Activated CD4-positive, alpha-beta memory T cell treated with anti-CD3 and anti-CD28 coated beads for 36 hours (primary cell): ENCODE data around the gene XIRP2. TPM values are rescaled to one million over a fixed set of nuclear protein-coding genes. Genes with fewer than 3 reads are reported as not detected.
"Not testable (repeated sequence)": the region's sequence is repeated elsewhere in the genome, so short reads cannot be mapped to it uniquely, and the experiment has no call there.

Experiments used
- CTCF ChIA-PET: fragments of 350-600 bp; sonication (Branson Sonifier 250); formaldehyde crosslinking; loops from one replicate; lab custom pipeline; 2021; ENCODE audit warnings: antibody characterized with exemption, inconsistent platforms; lab: Charles Lee
- POLR2A ChIA-PET: fragments of 350-600 bp; sonication (Branson Sonifier 250); formaldehyde crosslinking; loops from one replicate; lab custom pipeline; 2021; ENCODE audit warnings: antibody characterized with exemption; lab: Charles Lee
- DNase-seq: peaks from one replicate; pipeline ENCODE4 v3.0.0-alpha.2; 2020
- H3K27ac Mint-ChIP-seq: one replicate; pipeline ENCODE4 v1.8.0; 2021; ENCODE audit warnings: mixed read lengths
- H3K27me3 Mint-ChIP-seq: one replicate; pipeline ENCODE4 v1.8.0; 2021; ENCODE audit warnings: mixed read lengths
- H3K36me3 Mint-ChIP-seq: one replicate; pipeline ENCODE4 v1.8.0; 2021; ENCODE audit warnings: mixed read lengths
- H3K4me1 Mint-ChIP-seq: one replicate; pipeline ENCODE4 v1.8.0; 2021; ENCODE audit warnings: low read depth, mixed read lengths
- H3K4me3 Mint-ChIP-seq: one replicate; pipeline ENCODE4 v1.8.0; 2021; ENCODE audit warnings: mild to moderate bottlenecking, mixed read lengths
- H3K9me3 Mint-ChIP-seq: one replicate; pipeline ENCODE4 v1.8.0; 2021; ENCODE audit warnings: mixed read lengths
- intact Hi-C: fragments of 100-400 bp; cut with micrococcal nuclease; formaldehyde crosslinking; loops from one replicate; pipeline ENCODE4 v1.15.1; 2023
- total RNA-seq, 2 experiments: library from RNA; stranded (reverse); gene quantifications; one replicate each; pipeline ENCODE4 v1.2.3, GENCODE V29; 2021

The XIRP2 gene
- total RNA-seq, 2 experiments from 2014 or later = not detected

GRCh38 chr2:167253025-167253424 lies 364.7 kb downstream of the XIRP2 start:
- CTCF ChIA-PET = no interaction called here
- no peak overlapping the region for H3K4me3 Mint-ChIP-seq
- H3K4me1 Mint-ChIP-seq = no peaks in the 10 kb centered on the region

DNA sequence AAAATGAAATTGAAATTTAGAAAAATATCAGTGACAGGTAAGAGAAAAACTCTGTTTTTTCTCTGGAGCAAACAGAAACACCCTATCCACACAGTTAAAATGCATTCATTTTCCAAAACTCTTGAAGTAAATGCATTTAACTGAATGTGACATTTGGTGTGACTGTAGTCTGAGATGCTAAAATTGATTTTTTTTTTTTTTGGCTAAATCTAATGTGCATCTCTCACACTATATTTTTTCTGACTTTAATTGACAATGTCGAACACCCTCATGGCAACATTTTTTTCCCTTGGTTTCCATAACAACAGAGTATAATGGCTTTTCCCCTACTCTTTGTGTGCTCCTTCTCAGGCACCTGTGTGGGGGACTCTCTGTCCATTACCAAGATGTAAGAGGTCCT lies 366.4 kb downstream of the XIRP2 start:
- Mint-ChIP-seq H3K27me3 (no peaks in the 10 kb centered on the region), H3K4me3 (no peak overlapping the region), H3K36me3 (no peaks in the 10 kb centered on the region), H3K27ac (no peak overlapping the region), H3K4me1 (no peaks in the 10 kb centered on the region), H3K9me3 (no peaks in the 10 kb centered on the region)
- intact Hi-C loops = no loop called here
- no peak for DNase-seq
- CTCF ChIA-PET = no interaction called here
- POLR2A ChIA-PET = no interaction called here

More at GRCh38 chr2:167253025-167253424, 364.7 kb downstream of the XIRP2 start:
- no peaks in the 10 kb centered on the region for H3K27me3 Mint-ChIP-seq
- POLR2A ChIA-PET = no interaction called here
- DNase-seq = no peak
- intact Hi-C loops = no loop called here
- no peaks in the 10 kb centered on the region for H3K36me3 Mint-ChIP-seq
- no peaks in the 10 kb centered on the region for H3K9me3 Mint-ChIP-seq
- no peak overlapping the region for H3K27ac Mint-ChIP-seq

DNA sequence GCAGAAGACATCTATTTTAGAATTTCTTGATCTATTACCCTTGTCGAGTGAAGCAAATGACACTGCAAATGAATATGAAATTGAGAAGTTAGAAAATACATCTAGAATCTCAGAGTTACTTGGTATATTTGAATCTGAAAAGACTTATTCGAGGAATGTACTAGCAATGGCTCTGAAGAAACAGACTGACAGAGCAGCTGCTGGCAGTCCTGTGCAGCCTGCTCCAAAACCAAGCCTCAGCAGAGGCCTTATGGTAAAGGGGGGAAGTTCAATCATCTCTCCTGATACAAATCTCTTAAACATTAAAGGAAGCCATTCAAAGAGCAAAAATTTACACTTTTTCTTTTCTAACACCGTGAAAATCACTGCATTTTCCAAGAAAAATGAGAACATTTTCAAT lies 370.4 kb downstream of the XIRP2 start:
- intact Hi-C loops = no loop called here
- Mint-ChIP-seq H3K4me1 (no peaks in the 10 kb centered on the region), H3K27me3 (no peaks in the 10 kb centered on the region), H3K9me3 (no peaks in the 10 kb centered on the region), H3K4me3 (no peak overlapping the region), H3K27ac (no peak overlapping the region), H3K36me3 (no peaks in the 10 kb centered on the region)
- ChIA-PET CTCF (no interaction called here), POLR2A (no interaction called here)
- no peak for DNase-seq

GRCh38 chr2:167264380-167264779 lies 376.1 kb downstream of the XIRP2 start:
- H3K9me3 Mint-ChIP-seq = peaks cover 20% of the 10 kb centered on the region
- intact Hi-C loops = no loop called here
- no peak for DNase-seq
- no peaks in the 10 kb centered on the region for H3K4me1 Mint-ChIP-seq
- POLR2A ChIA-PET = no interaction called here
- no peak overlapping the region for H3K27ac Mint-ChIP-seq
- peaks cover 4% of the 10 kb centered on the region for H3K36me3 Mint-ChIP-seq
- no peak overlapping the region for H3K4me3 Mint-ChIP-seq
- CTCF ChIA-PET = no interaction called here
- H3K27me3 Mint-ChIP-seq = no peaks in the 10 kb centered on the region

GRCh38 chr2:167265004-167265403 lies 376.7 kb downstream of the XIRP2 start:
- DNase-seq = no peak
- no peaks in the 10 kb centered on the region for H3K27me3 Mint-ChIP-seq
- intact Hi-C loops = no loop called here
- ChIA-PET CTCF (no interaction called here), POLR2A (no interaction called here)
- H3K36me3 Mint-ChIP-seq = peaks cover 4% of the 10 kb centered on the region
- peaks cover 23% of the 10 kb centered on the region for H3K9me3 Mint-ChIP-seq
- H3K4me1 Mint-ChIP-seq = no peaks in the 10 kb centered on the region
- H3K4me3 Mint-ChIP-seq = no peak overlapping the region
- no peak overlapping the region for H3K27ac Mint-ChIP-seq

DNA sequence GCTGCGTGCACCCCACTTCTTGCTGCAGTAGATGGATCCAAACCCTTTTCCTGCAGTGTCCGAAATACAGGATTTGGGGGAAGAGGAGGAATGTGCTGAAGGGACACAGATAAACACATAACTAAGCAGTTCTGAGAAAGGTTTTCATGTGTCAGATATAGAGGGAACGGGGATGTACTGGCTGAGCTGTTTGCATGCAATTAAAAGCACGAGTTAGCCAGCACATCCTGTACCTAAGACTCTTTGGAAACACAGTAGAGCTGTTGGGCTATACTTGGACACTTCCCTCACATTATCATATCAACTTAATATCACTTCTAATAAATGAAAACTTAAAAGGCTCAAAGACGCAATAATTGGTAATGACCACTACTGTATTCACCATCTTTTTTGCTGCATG lies 377.4 kb downstream of the XIRP2 start:
- Mint-ChIP-seq H3K27ac (no peak overlapping the region), H3K27me3 (no peaks in the 10 kb centered on the region), H3K4me1 (no peaks in the 10 kb centered on the region), H3K9me3 (peaks cover 23% of the 10 kb centered on the region), H3K4me3 (no peak overlapping the region), H3K36me3 (peaks cover 4% of the 10 kb centered on the region)
- ChIA-PET CTCF (no interaction called here), POLR2A (no interaction called here)
- intact Hi-C loops = no loop called here
- no peak for DNase-seq

DNA sequence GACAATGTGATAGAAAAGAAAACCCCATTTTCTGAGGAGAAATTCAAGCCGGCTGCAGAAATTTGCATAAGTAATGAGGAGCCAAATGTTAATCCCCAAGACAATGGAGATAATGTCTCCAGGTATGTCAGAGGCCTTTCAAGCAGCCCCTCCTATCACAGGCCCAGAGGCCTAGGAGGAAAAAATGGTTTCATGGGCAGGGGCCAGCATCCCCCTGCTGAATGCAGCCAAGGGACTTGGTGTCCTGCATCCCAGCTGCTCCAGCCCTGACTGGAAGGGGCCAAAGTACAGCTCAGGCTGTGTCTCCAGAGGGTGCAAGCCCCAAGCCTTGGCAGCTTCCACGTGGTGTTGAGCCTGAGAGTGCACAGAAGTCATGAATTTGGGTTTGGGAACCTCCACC lies 380.0 kb downstream of the XIRP2 start:
- H3K36me3 Mint-ChIP-seq, POLR2A ChIA-PET, DNase-seq, H3K4me3 Mint-ChIP-seq, CTCF ChIA-PET, H3K4me1 Mint-ChIP-seq, H3K27me3 Mint-ChIP-seq, H3K27ac Mint-ChIP-seq, intact Hi-C loops: not testable (repeated sequence)
- H3K9me3 Mint-ChIP-seq = peaks cover 23% of the 10 kb centered on the region

DNA sequence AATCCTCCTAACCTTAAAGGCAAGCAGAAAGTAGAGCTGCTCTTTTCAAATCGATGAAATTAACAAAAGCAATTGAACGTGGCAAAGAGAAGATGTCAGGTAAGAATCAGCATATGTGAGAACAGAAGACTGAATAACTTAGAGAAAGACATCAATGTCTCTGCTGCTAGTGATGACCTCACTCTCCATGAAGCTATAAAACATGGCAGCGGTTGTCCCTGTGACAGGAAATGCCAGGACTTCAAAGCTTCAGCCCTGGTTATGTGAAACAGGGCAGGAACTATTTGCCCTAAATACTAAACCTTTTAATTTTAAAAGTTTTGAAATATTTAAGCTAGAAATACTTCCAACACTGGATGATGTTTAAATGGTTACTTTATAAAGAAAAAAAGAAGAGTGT lies 383.7 kb downstream of the XIRP2 start:
- Mint-ChIP-seq H3K4me3 (no peak overlapping the region), H3K4me1 (no peaks in the 10 kb centered on the region), H3K27ac (no peak overlapping the region), H3K9me3 (peaks cover 23% of the 10 kb centered on the region), H3K27me3 (no peaks in the 10 kb centered on the region), H3K36me3 (peaks cover 4% of the 10 kb centered on the region)
- CTCF ChIA-PET = no interaction called here
- intact Hi-C loops = no loop called here
- DNase-seq = no peak
- POLR2A ChIA-PET = no interaction called here

DNA sequence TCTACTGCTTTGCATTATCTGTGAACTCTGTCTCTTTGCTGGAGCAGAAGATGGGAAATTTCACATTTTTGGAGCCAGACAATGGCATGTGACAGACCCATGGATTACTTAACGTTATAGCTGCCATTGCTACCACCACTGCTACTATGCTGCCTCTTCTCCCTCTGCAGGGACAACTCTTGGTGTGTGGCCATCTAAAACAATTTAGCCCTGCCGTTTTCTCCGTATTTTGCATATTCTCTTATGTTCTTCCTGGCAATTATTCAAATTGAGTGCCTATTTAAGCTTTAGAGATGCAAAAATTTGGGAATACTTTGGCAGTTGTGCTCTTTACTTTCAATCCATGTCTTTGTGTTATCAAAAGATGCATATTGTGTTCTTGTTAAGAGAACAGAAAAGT lies 386.8 kb downstream of the XIRP2 start:
- no peaks in the 10 kb centered on the region for H3K4me1 Mint-ChIP-seq
- intact Hi-C loops = no loop called here
- H3K27me3 Mint-ChIP-seq = no peaks in the 10 kb centered on the region
- CTCF ChIA-PET = no interaction called here
- no peak overlapping the region for H3K27ac Mint-ChIP-seq
- no peaks in the 10 kb centered on the region for H3K9me3 Mint-ChIP-seq
- no peak for DNase-seq
- POLR2A ChIA-PET = no interaction called here
- H3K4me3 Mint-ChIP-seq = no peak overlapping the region
- no peaks in the 10 kb centered on the region for H3K36me3 Mint-ChIP-seq

GRCh38 chr2:167279810-167280209 lies 391.5 kb downstream of the XIRP2 start:
- no peak for DNase-seq
- intact Hi-C loops = no loop called here
- no peak overlapping the region for H3K27ac Mint-ChIP-seq
- H3K36me3 Mint-ChIP-seq = no peaks in the 10 kb centered on the region
- no peaks in the 10 kb centered on the region for H3K4me1 Mint-ChIP-seq
- H3K4me3 Mint-ChIP-seq = no peak overlapping the region
- peaks cover 3% of the 10 kb centered on the region for H3K27me3 Mint-ChIP-seq
- CTCF ChIA-PET = no interaction called here
- H3K9me3 Mint-ChIP-seq = no peaks in the 10 kb centered on the region
- POLR2A ChIA-PET = no interaction called here

DNA sequence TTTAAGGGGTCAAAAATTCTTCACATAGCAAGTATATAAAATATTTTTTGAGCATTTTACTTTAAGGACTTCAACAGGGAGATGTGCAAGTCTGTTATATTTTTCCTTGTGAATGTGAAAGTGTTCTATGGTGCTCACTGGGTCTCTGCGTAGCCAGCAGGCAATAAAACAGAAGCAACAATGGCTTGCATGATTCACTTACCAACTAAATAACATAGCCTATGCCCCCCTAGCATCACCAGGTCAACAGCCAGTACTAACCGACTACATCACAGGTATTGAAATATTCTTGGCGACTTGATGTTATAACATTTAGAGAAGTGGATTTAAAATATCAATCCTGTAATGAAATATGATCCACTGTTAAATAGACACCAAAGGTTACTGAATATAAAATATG lies 398.9 kb downstream of the XIRP2 start:
- peaks cover 1% of the 10 kb centered on the region for H3K4me1 Mint-ChIP-seq
- peaks cover 21% of the 10 kb centered on the region for H3K27me3 Mint-ChIP-seq
- no peak for DNase-seq
- POLR2A ChIA-PET = no interaction called here
- no peak overlapping the region for H3K4me3 Mint-ChIP-seq
- H3K27ac Mint-ChIP-seq = no peak overlapping the region
- intact Hi-C loops = no loop called here
- CTCF ChIA-PET = no interaction called here
- no peaks in the 10 kb centered on the region for H3K9me3 Mint-ChIP-seq
- no peaks in the 10 kb centered on the region for H3K36me3 Mint-ChIP-seq

DNA sequence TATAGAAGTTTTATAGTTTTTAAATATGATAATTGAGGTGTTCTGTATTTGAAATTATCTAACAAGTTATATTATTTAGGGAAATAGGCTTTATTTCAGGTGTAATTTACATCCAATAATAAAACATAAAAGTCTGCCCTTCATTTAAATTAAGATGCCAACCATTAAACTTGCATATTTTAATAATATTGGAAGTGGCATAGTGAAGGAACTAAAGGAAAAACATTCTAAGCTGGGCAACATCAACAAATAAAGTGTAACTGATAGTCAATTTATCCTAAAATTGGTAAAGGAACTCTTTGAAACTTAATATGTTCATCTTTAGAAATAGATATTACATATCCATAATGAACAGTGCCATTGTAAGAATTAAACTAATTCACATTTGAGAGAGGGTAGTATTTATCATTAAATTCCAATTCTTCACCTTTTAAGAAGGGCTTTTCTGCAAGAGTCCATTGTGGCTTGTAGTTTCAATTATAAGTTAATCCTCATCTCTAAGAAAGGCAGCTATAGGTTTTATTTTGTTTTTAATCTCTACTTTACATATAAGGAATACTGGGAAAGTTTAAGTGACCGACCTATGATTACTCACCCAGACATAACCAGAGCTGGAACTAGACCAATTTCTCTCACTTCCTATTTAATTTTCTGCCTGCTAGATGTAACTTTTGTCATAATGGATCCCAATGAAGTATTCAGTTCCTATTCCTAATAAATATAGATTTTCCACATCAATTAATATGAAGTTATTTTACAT lies 401.6 kb downstream of the XIRP2 start:
- Mint-ChIP-seq H3K4me1 (peaks cover 16% of the 10 kb centered on the region), H3K9me3 (no peaks in the 10 kb centered on the region), H3K27ac (no peak overlapping the region), H3K27me3 (peaks cover 32% of the 10 kb centered on the region), H3K36me3 (no peaks in the 10 kb centered on the region), H3K4me3 (no peak overlapping the region)
- intact Hi-C loops = loop anchor here (10.0 kb wide), 1 partner anchor 825 kb away; no protein-coding TSS in a partner anchor
- DNase-seq = no peak
- ChIA-PET CTCF (no interaction called here), POLR2A (no interaction called here)
